Caco-2 (cell line): ENCODE data around the gene SEMA3A. TPM values are rescaled to one million over a fixed set of nuclear protein-coding genes. Genes with fewer than 3 reads are reported as not detected.
A peak's percentile ranks its signal among the peaks of the same experiment; 100 is the strongest.

Source experiments
- BruUV-seq: library from RNA; stranded (reverse); fragments of 400-500 nt; replicated peaks from 2 replicates; lab custom pipeline; 2021; lab: Mats Ljungman, UMichigan
- CTCF ChIA-PET: fragments of 300-600 bp; sonication (Branson Sonifier 250); formaldehyde crosslinking; loops from one replicate; lab custom pipeline; 2022; ENCODE audit warnings: antibody characterized with exemption; lab: Charles Lee
- POLR2A ChIA-PET: fragments of 300-600 bp; sonication (Branson Sonifier 250); formaldehyde crosslinking; loops from one replicate; lab custom pipeline; 2022; ENCODE audit warnings: antibody characterized with exemption; lab: Charles Lee
- DNase-seq, 2 experiments: peaks; one replicate each; pipeline versions ENCODE4 v3.0.0 to v3.0.0-alpha.2; 2020 to 2022
- H3K27me3 ChIP-seq: replicated peaks from 2 replicates; pipeline ENCODE4 v1.6.0; 2011; ENCODE audit warnings: low read length; ENCODE audit not compliant: control insufficient read depth, insufficient read depth
- H3K36me3 ChIP-seq: 2 replicates; pipeline ENCODE4 v1.5.1; 2011; ENCODE audit warnings: low read length; ENCODE audit not compliant: control insufficient read depth, insufficient read depth
- H3K4me1 ChIP-seq: fragments of 250-450 bp; sonication (Bioruptor Pico); 2 replicates; pipeline ENCODE4 v1.5.1; 2020; ENCODE audit warnings: mild to moderate bottlenecking
- H3K4me3 ChIP-seq: 2 replicates; pipeline ENCODE4 v1.5.1; 2011; ENCODE audit warnings: low read depth, mild to moderate bottlenecking, control low read depth, low read length
- H3K9me3 ChIP-seq: fragments of 250-450 bp; sonication (Bioruptor Pico); 2 replicates; pipeline ENCODE4 v1.5.1; 2020; ENCODE audit warnings: mild to moderate bottlenecking, moderate library complexity
- H3K27ac Mint-ChIP-seq: one replicate; pipeline ENCODE4 v1.8.0; 2022; ENCODE audit warnings: mixed read lengths; ENCODE audit not compliant: unreplicated experiment
- H3K27me3 Mint-ChIP-seq: one replicate; pipeline ENCODE4 v1.8.0; 2022; ENCODE audit warnings: mixed read lengths; ENCODE audit not compliant: insufficient read depth, unreplicated experiment
- H3K36me3 Mint-ChIP-seq: one replicate; pipeline ENCODE4 v1.8.0; 2022; ENCODE audit warnings: mild to moderate bottlenecking, mixed read lengths; ENCODE audit not compliant: insufficient read depth, unreplicated experiment
- H3K4me1 Mint-ChIP-seq: one replicate; pipeline ENCODE4 v1.8.0; 2022; ENCODE audit warnings: low read depth, mixed read lengths; ENCODE audit not compliant: unreplicated experiment
- H3K4me3 Mint-ChIP-seq: one replicate; pipeline ENCODE4 v1.8.0; 2022; ENCODE audit warnings: mild to moderate bottlenecking, moderate library complexity, mixed read lengths; ENCODE audit not compliant: unreplicated experiment
- H3K9me3 Mint-ChIP-seq: one replicate; pipeline ENCODE4 v1.8.0; 2022; ENCODE audit warnings: mixed read lengths; ENCODE audit not compliant: unreplicated experiment
- CTCF ChIP-seq, 2 experiments: fragments of 200-600 bp in 1 of 2; IDR thresholded peaks; 1 replicate in 1 of 2; 2 replicates in 1 of 2; pipeline versions ENCODE4 v1.5.1 to v1.8.0; 2011 to 2022; ENCODE audit warnings: antibody characterized with exemption in 1 of 2, control low read depth in 1 of 2, inconsistent platforms in 1 of 2, low read depth in 1 of 2, low read length in 1 of 2, mild to moderate bottlenecking in 1 of 2, moderate library complexity in 1 of 2; ENCODE audit not compliant: insufficient read depth in 1 of 2, severe bottlenecking in 1 of 2, unreplicated experiment in 1 of 2
- intact Hi-C: fragments of 100-400 bp; cut with micrococcal nuclease; formaldehyde crosslinking; loops from one replicate; pipeline ENCODE4 v1.10.0; 2022; ENCODE audit not compliant: unreplicated experiment
- total RNA-seq: library from RNA; stranded (reverse); gene quantifications from 2 replicates; pipeline ENCODE4 v1.2.3, GENCODE V29; 2022

The SEMA3A gene
- total RNA-seq, 1 experiment from 2014 or later: 55.1 TPM

- no peaks in the 10 kb centered on the region for H3K36me3 ChIP-seq
- no peak overlapping the region for H3K4me3 ChIP-seq
- Mint-ChIP-seq H3K9me3 (peaks cover 12% of the 10 kb centered on the region), H3K4me1 (peaks cover 54% of the 10 kb centered on the region), H3K27me3 (no peaks in the 10 kb centered on the region), H3K27ac (peak overlapping the region; percentile 96), H3K36me3 (peaks cover 18% of the 10 kb centered on the region), H3K4me3 (peak overlapping the region; percentile 69)
- H3K4me1 ChIP-seq: peaks cover 74% of the 10 kb centered on the region
- intact Hi-C loops: loop anchor here (1.0 kb wide), 1 partner anchor 69 kb away; no protein-coding TSS in a partner anchor
- no peaks in the 10 kb centered on the region for H3K9me3 ChIP-seq
- no peak for TF ChIP-seq CTCF (IDR thresholded peaks at IDR 0.05; ENCODE audit: insufficient read depth in 1 of 2, low read depth in 1 of 2, low read length in 1 of 2, severe bottlenecking in 1 of 2, unreplicated experiment in 1 of 2)
- BruUV-seq: no TSS peak
- DNase-seq: peak in 1 of 2 experiments; percentile 43
- CTCF ChIA-PET: no interaction called here
- H3K27me3 ChIP-seq: no peaks in the 10 kb centered on the region
- POLR2A ChIA-PET: no interaction called here
Measured at GRCh38 chr7:84091318-84091717, 103.3 kb downstream of the SEMA3A start.

GRCh38 chr7:84088802-84089201 is 105.8 kb downstream of the SEMA3A start:
- ChIA-PET POLR2A (no interaction called here), CTCF (no interaction called here)
- Histone ChIP-seq H3K4me3 (no peak overlapping the region), H3K4me1 (peaks cover 79% of the 10 kb centered on the region), H3K9me3 (no peaks in the 10 kb centered on the region), H3K27me3 (no peaks in the 10 kb centered on the region), H3K36me3 (no peaks in the 10 kb centered on the region)
- BruUV-seq: no TSS peak
- intact Hi-C loops: no loop called here
- Mint-ChIP-seq H3K4me1 (peaks cover 55% of the 10 kb centered on the region), H3K27ac (no peak overlapping the region), H3K36me3 (peaks cover 24% of the 10 kb centered on the region), H3K9me3 (peaks cover 8% of the 10 kb centered on the region), H3K4me3 (no peak overlapping the region), H3K27me3 (no peaks in the 10 kb centered on the region)
- DNase-seq: no peak
- TF ChIP-seq CTCF (IDR thresholded peaks at IDR 0.05; ENCODE audit: insufficient read depth in 1 of 2, low read depth in 1 of 2, low read length in 1 of 2, severe bottlenecking in 1 of 2, unreplicated experiment in 1 of 2): no peak

- no peak for DNase-seq
- Histone ChIP-seq H3K27me3 (no peaks in the 10 kb centered on the region), H3K4me3 (no peak overlapping the region), H3K36me3 (no peaks in the 10 kb centered on the region), H3K4me1 (peaks cover 62% of the 10 kb centered on the region), H3K9me3 (no peaks in the 10 kb centered on the region)
- intact Hi-C loops: no loop called here
- ChIA-PET POLR2A (no interaction called here), CTCF (no interaction called here)
- no TSS peak for BruUV-seq
- no peak overlapping the region for H3K4me3 Mint-ChIP-seq
- H3K27me3 Mint-ChIP-seq: no peaks in the 10 kb centered on the region
- H3K4me1 Mint-ChIP-seq: peaks cover 39% of the 10 kb centered on the region
- no peak for TF ChIP-seq CTCF (IDR thresholded peaks at IDR 0.05; ENCODE audit: insufficient read depth in 1 of 2, low read depth in 1 of 2, low read length in 1 of 2, severe bottlenecking in 1 of 2, unreplicated experiment in 1 of 2)
- H3K9me3 Mint-ChIP-seq: no peaks in the 10 kb centered on the region
- peak overlapping the region; percentile 46 for H3K27ac Mint-ChIP-seq
- peaks cover 29% of the 10 kb centered on the region for H3K36me3 Mint-ChIP-seq
Measured at GRCh38 chr7:84085998-84086397, 108.6 kb downstream of the SEMA3A start.
